A673 (cell line): Measurements from ENCODE around the gene R3HDML. TPM values are rescaled to one million over a fixed set of nuclear protein-coding genes. Genes with fewer than 3 reads are reported as not detected.

Source experiments
- BruUV-seq: library from RNA; stranded (reverse); fragments of 400-500 nt; replicated peaks from 2 replicates; lab custom pipeline; 2021; lab: Mats Ljungman, UMichigan
- CTCF ChIA-PET: fragments of 300-600 bp; sonication (Branson Sonifier 250); formaldehyde crosslinking; loops from one replicate; lab custom pipeline; 2022; ENCODE audit warnings: antibody characterized with exemption; lab: Charles Lee
- POLR2A ChIA-PET: fragments of 300-600 bp; sonication (Branson Sonifier 250); formaldehyde crosslinking; loops from one replicate; lab custom pipeline; 2022; ENCODE audit warnings: antibody characterized with exemption; ENCODE audit not compliant: low non-redundant PET; lab: Charles Lee
- DNase-seq: peaks from one replicate; pipeline ENCODE4 v3.0.0-alpha.2; 2015; ENCODE audit warnings: low spot score
- H3K27ac ChIP-seq: fragments of 200-600 bp; sonication (generic); 2 replicates; pipeline ENCODE4 v1.5.1; 2016; ENCODE audit warnings: mixed run types, low read depth, mild to moderate bottlenecking, mixed read lengths, antibody characterized with exemption, low read length; ENCODE audit not compliant: poor library complexity, severe bottlenecking
- H3K27me3 ChIP-seq: fragments of 200-600 bp; sonication (generic); replicated peaks from 2 replicates; pipeline ENCODE4 v1.6.1; 2017; ENCODE audit warnings: mixed run types, low read depth, mild to moderate bottlenecking, mixed read lengths, antibody characterized with exemption, low read length; ENCODE audit not compliant: insufficient read depth, poor library complexity
- H3K36me3 ChIP-seq: fragments of 200-600 bp; sonication (generic); 2 replicates; pipeline ENCODE4 v1.6.1; 2016; ENCODE audit warnings: mixed run types, mild to moderate bottlenecking, mixed read lengths, antibody characterized with exemption, low read length; ENCODE audit not compliant: insufficient read depth, poor library complexity, severe bottlenecking
- H3K4me1 ChIP-seq: fragments of 200-600 bp; sonication (generic); 2 replicates; pipeline ENCODE4 v1.6.1; 2017; ENCODE audit warnings: mixed run types, mild to moderate bottlenecking, mixed read lengths, antibody characterized with exemption, low read length; ENCODE audit not compliant: insufficient read depth, poor library complexity, severe bottlenecking
- H3K4me3 ChIP-seq: fragments of 200-600 bp; sonication (generic); 2 replicates; pipeline ENCODE4 v1.5.1; 2016; ENCODE audit warnings: low read depth, mixed run types, mild to moderate bottlenecking, mixed read lengths, low read length; ENCODE audit not compliant: poor library complexity, severe bottlenecking
- H3K9me3 ChIP-seq: fragments of 200-600 bp; sonication (generic); 2 replicates; pipeline ENCODE4 v1.6.1; 2016; ENCODE audit warnings: mixed run types, low read depth, mild to moderate bottlenecking, mixed read lengths, antibody characterized with exemption, low read length; ENCODE audit not compliant: poor library complexity, severe bottlenecking
- EZH2 ChIP-seq: fragments of 200-600 bp; sonication (generic); IDR thresholded peaks from 2 replicates; pipeline ENCODE4 v1.6.1; 2017; ENCODE audit warnings: borderline replicate concordance, low read depth, mild to moderate bottlenecking, mixed read lengths, antibody characterized with exemption, low read length; ENCODE audit not compliant: poor library complexity, severe bottlenecking
- intact Hi-C: fragments of 100-400 bp; cut with micrococcal nuclease; formaldehyde crosslinking; loops from one replicate; pipeline ENCODE4 v1.10.0; 2022; ENCODE audit not compliant: unreplicated experiment
- total RNA-seq: library from RNA; stranded (reverse); gene quantifications from 2 replicates; pipeline ENCODE4 v1.2.3, GENCODE V29; 2021
- TF ChIP-seq, protein P1 (sequence below): fragments of 300-800, 200-600 bp; sonication (generic); conservative IDR thresholded peaks from 2 replicates; pipeline ENCODE4 v1.5.1; 2017; ENCODE audit warnings: low read depth, mild to moderate bottlenecking, antibody characterized with exemption, low read length, moderate library complexity, mixed read lengths

Gene R3HDML
- total RNA-seq, 1 experiment from 2014 or later: not detected

DNA sequence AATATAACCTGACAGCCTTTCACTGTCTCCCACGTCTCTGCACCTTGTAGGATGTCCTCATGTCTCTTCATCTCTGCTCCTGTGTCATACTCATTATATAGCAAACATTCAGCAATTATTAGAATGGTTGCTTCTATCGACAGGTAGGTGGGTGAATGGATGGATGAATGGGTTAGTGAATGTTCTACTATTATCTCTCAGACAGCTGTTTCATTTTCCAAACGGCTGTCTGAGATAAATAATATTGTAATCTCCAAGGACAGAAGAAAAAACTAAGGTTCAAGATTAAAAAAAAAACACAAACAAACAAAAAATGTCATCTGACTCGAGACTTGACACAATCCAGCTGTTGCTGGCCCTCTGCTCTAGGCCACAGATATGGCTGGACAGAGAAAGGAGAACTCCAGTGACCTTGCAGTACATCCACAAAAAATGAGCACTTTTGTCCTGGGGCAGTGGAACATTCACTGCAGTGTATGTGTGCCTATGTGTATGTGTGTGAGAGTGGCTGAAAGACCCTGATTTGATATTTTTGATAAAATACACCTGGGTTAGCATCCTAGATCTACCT, 20.8 kb downstream of the R3HDML start:
- no peak for DNase-seq
- no peaks in the 10 kb centered on the region for H3K9me3 ChIP-seq
- ChIA-PET POLR2A (no interaction called here), CTCF (interaction anchor here (0.6 kb wide), 1 partner anchor 304 kb away, joined by 7 read pairs; no protein-coding TSS in a partner anchor)
- no peak overlapping the region for H3K4me3 ChIP-seq
- H3K27me3 ChIP-seq: peaks cover 6% of the 10 kb centered on the region
- intact Hi-C loops: no loop called here
- no peak overlapping the region for H3K27ac ChIP-seq
- H3K4me1 ChIP-seq: no peaks in the 10 kb centered on the region
- no TSS peak for BruUV-seq
- TF ChIP-seq, protein P1, sequence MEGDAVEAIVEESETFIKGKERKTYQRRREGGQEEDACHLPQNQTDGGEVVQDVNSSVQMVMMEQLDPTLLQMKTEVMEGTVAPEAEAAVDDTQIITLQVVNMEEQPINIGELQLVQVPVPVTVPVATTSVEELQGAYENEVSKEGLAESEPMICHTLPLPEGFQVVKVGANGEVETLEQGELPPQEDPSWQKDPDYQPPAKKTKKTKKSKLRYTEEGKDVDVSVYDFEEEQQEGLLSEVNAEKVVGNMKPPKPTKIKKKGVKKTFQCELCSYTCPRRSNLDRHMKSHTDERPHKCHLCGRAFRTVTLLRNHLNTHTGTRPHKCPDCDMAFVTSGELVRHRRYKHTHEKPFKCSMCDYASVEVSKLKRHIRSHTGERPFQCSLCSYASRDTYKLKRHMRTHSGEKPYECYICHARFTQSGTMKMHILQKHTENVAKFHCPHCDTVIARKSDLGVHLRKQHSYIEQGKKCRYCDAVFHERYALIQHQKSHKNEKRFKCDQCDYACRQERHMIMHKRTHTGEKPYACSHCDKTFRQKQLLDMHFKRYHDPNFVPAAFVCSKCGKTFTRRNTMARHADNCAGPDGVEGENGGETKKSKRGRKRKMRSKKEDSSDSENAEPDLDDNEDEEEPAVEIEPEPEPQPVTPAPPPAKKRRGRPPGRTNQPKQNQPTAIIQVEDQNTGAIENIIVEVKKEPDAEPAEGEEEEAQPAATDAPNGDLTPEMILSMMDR: no peak
- TF ChIP-seq EZH2: no peak
- no peaks in the 10 kb centered on the region for H3K36me3 ChIP-seq

DNA sequence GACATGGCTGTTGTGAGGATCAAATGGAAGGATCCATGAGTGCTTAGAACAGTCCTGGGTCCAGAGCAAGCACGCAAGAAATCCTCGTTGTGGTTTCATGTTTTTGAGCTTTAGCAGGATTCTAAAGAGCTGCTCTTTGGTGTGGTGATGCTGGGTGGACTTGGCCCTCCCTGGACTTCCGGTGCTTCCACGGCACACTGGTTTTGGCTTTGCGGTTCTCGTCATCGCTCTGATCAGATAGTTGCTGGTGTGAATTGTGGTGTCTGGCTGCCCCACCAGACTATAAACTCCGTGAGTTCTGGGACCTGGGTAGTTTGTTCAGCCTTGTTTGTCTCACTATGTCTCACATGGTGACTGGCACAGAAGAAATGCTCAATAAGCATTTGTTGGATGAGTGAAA, 21.9 kb downstream of the R3HDML start:
- intact Hi-C loops: no loop called here
- CTCF ChIA-PET: no interaction called here
- BruUV-seq: no TSS peak

DNA sequence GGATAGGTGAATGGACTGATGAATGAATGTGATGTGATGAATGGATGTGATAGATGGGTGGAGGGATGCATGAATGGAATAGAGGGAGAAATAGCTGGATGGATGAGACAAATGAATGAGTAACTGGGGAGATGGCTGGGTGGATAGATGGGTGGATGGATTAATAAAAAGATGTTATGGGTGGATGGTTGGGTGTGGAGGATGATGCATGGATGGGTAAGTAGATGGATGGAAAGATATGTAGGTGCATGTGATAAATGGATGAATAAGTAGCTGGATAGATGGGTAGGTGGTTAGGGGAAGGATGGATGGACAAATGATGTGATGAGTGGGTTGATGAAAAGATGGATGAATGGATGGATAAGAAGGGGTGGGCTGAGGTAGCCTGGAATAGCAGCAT, 23.4 kb downstream of the R3HDML start:
- no peaks in the 10 kb centered on the region for H3K9me3 ChIP-seq
- intact Hi-C loops: no loop called here
- no peak overlapping the region for H3K4me3 ChIP-seq
- no peaks in the 10 kb centered on the region for H3K4me1 ChIP-seq
- POLR2A ChIA-PET: no interaction called here
- H3K27me3 ChIP-seq: peaks cover 6% of the 10 kb centered on the region
- no peaks in the 10 kb centered on the region for H3K36me3 ChIP-seq
- no peak for DNase-seq
- BruUV-seq: no TSS peak
- H3K27ac ChIP-seq: no peak overlapping the region
- no peak for TF ChIP-seq EZH2
- TF ChIP-seq, protein P1: no peak
- CTCF ChIA-PET: no interaction called here

More for the DNA sequence above, 21.9 kb downstream of the R3HDML start:
- peaks cover 6% of the 10 kb centered on the region for H3K27me3 ChIP-seq
- no peaks in the 10 kb centered on the region for H3K36me3 ChIP-seq
- no peak for TF ChIP-seq EZH2
- TF ChIP-seq, protein P1: no peak
- POLR2A ChIA-PET: no interaction called here
- DNase-seq: no peak
- H3K4me1 ChIP-seq: no peaks in the 10 kb centered on the region
- H3K27ac ChIP-seq: no peak overlapping the region
- H3K9me3 ChIP-seq: no peaks in the 10 kb centered on the region
- no peak overlapping the region for H3K4me3 ChIP-seq
